Right renal cortex interstitium (tissue), 3 donors: Measurements from ENCODE around the gene LAMP2. TPM values are rescaled to one million over a fixed set of nuclear protein-coding genes. Genes with fewer than 3 reads are reported as not detected.

Experiments
- DNase-seq, 3 donors: peaks; one replicate each; pipeline ENCODE4 v3.0.0-alpha.2; 2013; ENCODE audit warnings: low read depth in 3 of 3, low spot score in 2 of 3
- polyA plus RNA-seq, 3 donors: library from polyadenylated mRNA; unstranded; fragments of 120-200 nt; gene quantifications; one replicate each; pipeline ENCODE4 v1.2.1, GENCODE V29; 2013; ENCODE audit not compliant: insufficient read length in 3 of 3

The LAMP2 gene
- polyA plus RNA-seq, 3 donors = 165 to 171 (median 166) TPM

DNA sequence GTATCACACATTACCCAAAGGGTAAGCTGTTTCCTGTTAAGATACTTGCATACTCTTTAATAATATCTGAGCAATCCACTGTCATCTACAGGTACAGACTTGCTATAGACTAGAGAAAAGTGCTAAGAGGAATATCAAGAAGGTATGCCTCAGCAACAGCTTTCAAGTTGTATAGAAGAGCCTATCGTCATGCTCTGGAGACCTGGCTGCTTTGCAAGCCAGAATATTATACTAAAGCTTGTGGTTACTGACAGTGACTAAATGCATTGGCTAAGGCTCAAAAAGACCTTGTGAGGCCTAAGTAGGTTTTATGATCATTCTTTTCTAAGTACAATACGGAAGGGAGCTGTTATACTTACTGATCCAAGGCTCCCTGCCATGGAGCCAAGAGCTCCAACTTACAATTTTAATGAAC lies 11.3 kb downstream of the LAMP2 start:
- DNase-seq = no peak

GRCh38 chrX:120456973-120457372 lies 12.1 kb downstream of the LAMP2 start:
- no peak for DNase-seq

- no peak for DNase-seq
These were observed 15.1 kb downstream of the LAMP2 start for GRCh38 chrX:120453985-120454384.

GRCh38 chrX:120452131-120452530 lies 17.0 kb downstream of the LAMP2 start:
- DNase-seq = no peak

DNA sequence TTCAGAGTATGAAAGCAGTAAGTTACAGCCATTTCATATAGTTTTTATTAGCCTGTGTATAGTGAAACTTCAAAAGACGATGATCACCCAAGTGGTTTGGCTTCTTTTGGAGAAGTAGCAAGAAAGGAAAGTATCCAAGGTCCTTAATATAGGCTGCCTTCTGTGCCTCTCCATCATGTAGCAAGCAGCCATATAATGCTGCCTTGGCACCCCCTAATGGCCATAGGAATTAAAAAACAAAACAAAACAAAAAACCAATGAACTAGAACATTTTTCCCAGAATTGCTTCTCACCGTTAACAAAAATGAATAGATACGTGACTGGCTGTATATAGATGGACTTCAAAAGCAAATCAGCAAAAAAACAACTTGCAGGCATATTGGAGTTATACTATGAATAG lies 18.9 kb downstream of the LAMP2 start:
- DNase-seq = no peak

DNA sequence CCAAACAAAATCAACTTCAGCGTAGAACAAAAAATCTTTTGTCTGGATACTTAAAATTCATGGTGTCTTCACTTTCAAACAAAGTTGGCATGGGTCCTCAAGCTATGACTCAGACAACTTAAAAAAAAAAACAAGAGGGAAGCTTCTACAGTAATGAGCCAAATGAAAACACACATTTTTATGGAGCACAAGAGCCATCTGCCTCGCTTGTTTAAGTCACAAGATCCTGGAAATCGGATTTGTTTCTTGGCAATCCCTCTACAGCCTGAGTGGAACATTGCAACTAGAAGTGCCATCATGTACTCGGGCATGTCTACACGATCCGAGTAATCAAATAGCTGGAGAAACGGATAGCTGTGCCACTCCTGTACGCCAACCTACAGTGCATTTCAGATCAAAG lies 22.6 kb downstream of the LAMP2 start:
- peak in 1 of 3 donors; percentile 17 for DNase-seq

DNA sequence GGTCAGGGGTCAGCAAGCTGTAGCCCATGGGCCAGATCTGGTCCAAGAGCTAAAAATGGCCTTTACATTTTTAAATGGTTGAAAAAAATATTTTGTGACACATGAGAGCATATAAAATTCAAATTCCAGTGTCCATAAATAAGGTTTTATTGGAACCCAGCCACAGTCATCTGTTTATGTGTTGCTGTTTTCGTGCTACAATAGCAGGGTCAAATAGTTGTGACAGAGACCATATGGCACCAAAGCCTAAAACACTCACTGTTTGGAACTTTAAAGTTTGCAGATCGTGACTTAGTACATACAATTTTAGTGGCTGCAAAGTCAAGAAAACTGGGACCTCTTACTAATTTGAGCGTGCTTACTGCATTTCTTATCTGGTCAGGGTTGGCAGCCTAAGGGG lies 29.2 kb downstream of the LAMP2 start:
- peak in 2 of 3 donors; percentile 16 to 19 for DNase-seq

DNA sequence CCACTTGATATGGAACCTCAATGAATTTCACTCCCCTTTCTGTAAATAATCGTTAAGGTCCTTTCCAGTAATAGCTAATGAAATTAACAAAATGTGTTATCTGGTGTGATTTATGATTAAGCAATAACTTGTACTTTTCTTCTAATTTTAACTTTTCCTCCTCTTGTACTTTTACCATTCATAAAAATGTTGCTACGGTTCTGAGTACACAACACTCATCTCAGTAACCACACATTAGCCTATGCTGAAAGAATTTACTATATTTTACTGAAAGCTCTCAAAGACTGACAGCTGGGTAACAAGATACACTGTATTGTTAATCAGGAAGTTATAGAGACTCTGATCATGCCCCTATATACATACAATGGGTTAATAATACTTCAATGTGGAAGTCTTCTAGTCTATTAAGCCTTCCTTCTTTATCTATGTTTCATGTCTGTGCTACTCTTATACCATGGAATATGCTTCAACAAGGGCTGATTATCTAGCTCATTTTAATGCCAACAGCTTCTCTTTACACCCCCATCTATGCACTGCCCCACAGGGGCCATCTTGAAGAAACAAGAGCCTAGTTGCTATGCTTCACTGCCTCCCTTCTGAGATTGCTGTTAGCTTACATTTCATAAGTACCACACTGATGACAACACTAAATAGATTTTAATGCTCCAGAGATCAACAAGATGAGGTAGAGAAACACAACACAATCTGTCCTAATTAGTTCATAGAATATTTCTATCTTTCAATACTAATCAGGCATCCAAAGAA lies 39.1 kb downstream of the LAMP2 start:
- no peak for DNase-seq

GRCh38 chrX:120428309-120428708 lies 40.8 kb downstream of the LAMP2 start:
- DNase-seq = no peak

DNA sequence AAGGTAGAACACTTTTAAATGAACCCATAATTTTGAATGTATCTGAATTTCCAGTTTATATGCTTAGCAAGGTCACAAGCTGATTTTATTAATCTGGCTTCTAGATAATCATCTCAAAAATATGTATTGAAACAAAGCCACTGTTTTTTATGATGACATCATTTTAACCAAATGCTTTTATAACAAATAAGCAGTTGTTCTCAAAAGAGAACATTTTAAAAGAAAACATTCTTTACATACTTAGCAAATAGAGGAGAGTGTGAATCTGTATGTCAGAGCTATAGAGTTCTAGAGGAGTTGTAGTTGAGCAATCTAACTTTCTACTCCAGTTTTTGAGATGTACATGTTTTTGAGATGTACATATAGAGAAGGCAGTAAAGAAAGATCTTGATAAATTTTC lies 42.5 kb downstream of the LAMP2 start:
- no peak for DNase-seq

- no peak for DNase-seq
These were observed 49.6 kb downstream of the LAMP2 start for GRCh38 chrX:120419463-120419862.

GRCh38 chrX:120408168-120408567 lies 60.9 kb downstream of the LAMP2 start:
- DNase-seq = no peak

GRCh38 chrX:120406638-120407037 lies 62.5 kb downstream of the LAMP2 start:
- DNase-seq = no peak

- no peak for DNase-seq
These were observed 66.7 kb downstream of the LAMP2 start for GRCh38 chrX:120402369-120402768.

GRCh38 chrX:120401301-120401700 lies 67.8 kb downstream of the LAMP2 start:
- DNase-seq = no peak

DNA sequence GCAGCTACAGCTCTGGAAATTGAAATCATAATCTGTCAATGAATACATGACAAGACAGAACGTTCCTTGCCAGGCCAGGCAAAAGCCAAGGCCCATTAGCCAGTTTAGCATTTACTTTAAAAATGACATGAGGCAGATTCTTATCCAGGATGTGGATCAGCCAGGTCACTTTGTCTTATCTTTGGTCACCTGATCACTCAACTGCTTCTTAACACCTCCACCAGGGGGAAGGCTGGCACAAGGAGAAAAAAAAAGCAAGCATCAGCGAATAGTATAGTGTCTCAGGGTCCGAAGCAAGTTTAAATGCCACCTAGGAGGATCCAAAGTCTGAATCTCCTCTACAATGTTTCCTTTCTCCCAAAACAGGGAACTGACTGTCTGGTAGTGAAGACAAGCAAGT lies 88.4 kb downstream of the LAMP2 start:
- no peak for DNase-seq

GRCh38 chrX:120379937-120380681 lies 89.0 kb downstream of the LAMP2 start:
- DNase-seq = no peak

GRCh38 chrX:120378570-120378969 lies 90.5 kb downstream of the LAMP2 start:
- DNase-seq = no peak
